IgD-negative memory B cell (primary cell): ENCODE data around the gene MYO3B. TPM values are rescaled to one million over a fixed set of nuclear protein-coding genes. Genes with fewer than 3 reads are reported as not detected.
"Not testable (repeated sequence)": the region's sequence is repeated elsewhere in the genome, so short reads cannot be mapped to it uniquely, and the experiment has no call there.

Source experiments
- H3K27ac Mint-ChIP-seq, 3 donors: one replicate each; pipeline ENCODE4 v1.8.0; 2020 to 2022; ENCODE audit warnings: mild to moderate bottlenecking in 3 of 3, mixed read lengths in 3 of 3, moderate library complexity in 1 of 3
- H3K27me3 Mint-ChIP-seq: one replicate; pipeline ENCODE4 v1.8.0; 2021; ENCODE audit warnings: mixed read lengths
- H3K36me3 Mint-ChIP-seq: one replicate; pipeline ENCODE4 v1.8.0; 2020; ENCODE audit warnings: mild to moderate bottlenecking, mixed read lengths
- H3K4me1 Mint-ChIP-seq, 3 donors: one replicate each; pipeline ENCODE4 v1.8.0; 2020 to 2022; ENCODE audit warnings: mixed read lengths in 3 of 3, mild to moderate bottlenecking in 1 of 3
- H3K4me3 Mint-ChIP-seq, 4 donors: one replicate each; pipeline ENCODE4 v1.8.0; 2020 to 2022; ENCODE audit warnings: mild to moderate bottlenecking in 4 of 4, mixed read lengths in 4 of 4, moderate library complexity in 3 of 4
- H3K9me3 Mint-ChIP-seq, 3 donors: one replicate each; pipeline ENCODE4 v1.8.0; 2020 to 2021; ENCODE audit warnings: mixed read lengths in 3 of 3, mild to moderate bottlenecking in 1 of 3
- polyA plus RNA-seq: library from polyadenylated mRNA; unstranded; fragments of 300-500 nt; fragmentation: Illumina TruSeq; gene quantifications from one replicate; pipeline ENCODE4 v1.2.3, GENCODE V29; 2021

The MYO3B gene
- polyA plus RNA-seq, 1 donor from 2014 or later = 0.23 TPM

GRCh38 chr2:170341684-170342623 lies 164.0 kb downstream of the MYO3B start:
- H3K27me3 Mint-ChIP-seq = peaks cover 2% of the 10 kb centered on the region
- H3K27ac Mint-ChIP-seq = no peak overlapping the region
- H3K36me3 Mint-ChIP-seq = no peaks in the 10 kb centered on the region
- H3K4me1 Mint-ChIP-seq = no peaks in the 10 kb centered on the region
- no peak overlapping the region for H3K4me3 Mint-ChIP-seq
- no peaks in the 10 kb centered on the region for H3K9me3 Mint-ChIP-seq

- H3K9me3 Mint-ChIP-seq = no peaks in the 10 kb centered on the region
- H3K4me1 Mint-ChIP-seq = no peaks in the 10 kb centered on the region
- no peak overlapping the region for H3K27ac Mint-ChIP-seq
- H3K27me3 Mint-ChIP-seq = peaks cover 3% of the 10 kb centered on the region
- H3K4me3 Mint-ChIP-seq = no peak overlapping the region
- H3K36me3 Mint-ChIP-seq = no peaks in the 10 kb centered on the region
Observed at GRCh38 chr2:170344663-170345346, 166.9 kb downstream of the MYO3B start.

GRCh38 chr2:170345607-170346006 lies 167.7 kb downstream of the MYO3B start:
- no peaks in the 10 kb centered on the region for H3K36me3 Mint-ChIP-seq
- no peaks in the 10 kb centered on the region for H3K4me1 Mint-ChIP-seq
- no peaks in the 10 kb centered on the region for H3K9me3 Mint-ChIP-seq
- H3K27ac Mint-ChIP-seq = no peak overlapping the region
- no peak overlapping the region for H3K4me3 Mint-ChIP-seq
- peaks cover 3% of the 10 kb centered on the region for H3K27me3 Mint-ChIP-seq

- H3K4me1 Mint-ChIP-seq, H3K27ac Mint-ChIP-seq, H3K4me3 Mint-ChIP-seq, H3K36me3 Mint-ChIP-seq, H3K27me3 Mint-ChIP-seq, H3K9me3 Mint-ChIP-seq: not testable (repeated sequence)
Observed at GRCh38 chr2:170349269-170349668, 171.3 kb downstream of the MYO3B start.

- H3K4me1 Mint-ChIP-seq = no peaks in the 10 kb centered on the region
- H3K27me3 Mint-ChIP-seq = peaks cover 9% of the 10 kb centered on the region
- peaks cover 0 to 3% (median 0%) of the 10 kb centered on the region in 3 donors for H3K9me3 Mint-ChIP-seq
- no peaks in the 10 kb centered on the region for H3K36me3 Mint-ChIP-seq
- no peak overlapping the region for H3K4me3 Mint-ChIP-seq
- H3K27ac Mint-ChIP-seq = no peak overlapping the region
Observed at GRCh38 chr2:170350929-170351826, 173.2 kb downstream of the MYO3B start.

GRCh38 chr2:170353723-170354122 lies 175.8 kb downstream of the MYO3B start:
- no peak overlapping the region for H3K4me3 Mint-ChIP-seq
- H3K9me3 Mint-ChIP-seq = peaks cover 0 to 3% (median 0%) of the 10 kb centered on the region in 3 donors
- no peak overlapping the region for H3K27ac Mint-ChIP-seq
- no peaks in the 10 kb centered on the region for H3K4me1 Mint-ChIP-seq
- peaks cover 11% of the 10 kb centered on the region for H3K27me3 Mint-ChIP-seq
- H3K36me3 Mint-ChIP-seq = no peaks in the 10 kb centered on the region

- peaks cover 0 to 3% (median 0%) of the 10 kb centered on the region in 3 donors for H3K9me3 Mint-ChIP-seq
- H3K27ac Mint-ChIP-seq = no peak overlapping the region
- no peaks in the 10 kb centered on the region for H3K36me3 Mint-ChIP-seq
- H3K4me1 Mint-ChIP-seq = no peaks in the 10 kb centered on the region
- no peak overlapping the region for H3K4me3 Mint-ChIP-seq
- peaks cover 12% of the 10 kb centered on the region for H3K27me3 Mint-ChIP-seq
Observed at GRCh38 chr2:170354388-170354787, 176.4 kb downstream of the MYO3B start.

- H3K4me1 Mint-ChIP-seq = no peaks in the 10 kb centered on the region
- peaks cover 0 to 3% (median 0%) of the 10 kb centered on the region in 3 donors for H3K9me3 Mint-ChIP-seq
- peaks cover 12% of the 10 kb centered on the region for H3K27me3 Mint-ChIP-seq
Observed at GRCh38 chr2:170354855-170355780, 177.2 kb downstream of the MYO3B start.

GRCh38 chr2:170359466-170359865 lies 181.5 kb downstream of the MYO3B start:
- no peaks in the 10 kb centered on the region for H3K36me3 Mint-ChIP-seq
- H3K27me3 Mint-ChIP-seq = peaks cover 18% of the 10 kb centered on the region
- H3K27ac Mint-ChIP-seq = no peak overlapping the region
- no peak overlapping the region for H3K4me3 Mint-ChIP-seq
- H3K4me1 Mint-ChIP-seq = no peaks in the 10 kb centered on the region
- H3K9me3 Mint-ChIP-seq = no peaks in the 10 kb centered on the region

More at GRCh38 chr2:170354855-170355780, 177.2 kb downstream of the MYO3B start:
- no peaks in the 10 kb centered on the region for H3K36me3 Mint-ChIP-seq
- no peak overlapping the region for H3K4me3 Mint-ChIP-seq
- H3K27ac Mint-ChIP-seq = no peak overlapping the region

GRCh38 chr2:170360546-170361089 lies 182.7 kb downstream of the MYO3B start:
- no peak overlapping the region for H3K27ac Mint-ChIP-seq
- no peaks in the 10 kb centered on the region for H3K36me3 Mint-ChIP-seq
- H3K4me1 Mint-ChIP-seq = no peaks in the 10 kb centered on the region
- no peak overlapping the region for H3K4me3 Mint-ChIP-seq
- H3K27me3 Mint-ChIP-seq = peaks cover 23% of the 10 kb centered on the region
- H3K9me3 Mint-ChIP-seq = no peaks in the 10 kb centered on the region

- Mint-ChIP-seq H3K4me3 (no peak overlapping the region), H3K27me3 (peaks cover 25% of the 10 kb centered on the region), H3K4me1 (no peaks in the 10 kb centered on the region), H3K36me3 (no peaks in the 10 kb centered on the region), H3K9me3 (no peaks in the 10 kb centered on the region), H3K27ac (no peak overlapping the region)
Observed at GRCh38 chr2:170361090-170361936, 183.4 kb downstream of the MYO3B start.

GRCh38 chr2:170362313-170362870 lies 184.4 kb downstream of the MYO3B start:
- Mint-ChIP-seq H3K4me3 (no peak overlapping the region), H3K9me3 (no peaks in the 10 kb centered on the region), H3K36me3 (no peaks in the 10 kb centered on the region), H3K27me3 (peaks cover 30% of the 10 kb centered on the region), H3K4me1 (no peaks in the 10 kb centered on the region), H3K27ac (no peak overlapping the region)
